IPS DF 6.9 (cell line): Measurements from ENCODE around the gene FAM76B.

Experiments
- DNase-seq: peaks from one replicate; pipeline ENCODE4 v3.0.0-alpha.2; 2013; ENCODE audit warnings: low read depth, low spot score
- H3K27ac ChIP-seq: one replicate; pipeline ENCODE4 v1.5.1; 2013; ENCODE audit warnings: low read length, control low read depth
- H3K27me3 ChIP-seq: 2 replicates; pipeline ENCODE4 v1.6.1; 2013; ENCODE audit warnings: mild to moderate bottlenecking, low read length; ENCODE audit not compliant: control insufficient read depth, insufficient read depth
- H3K36me3 ChIP-seq: 2 replicates; pipeline ENCODE4 v1.6.1; 2013; ENCODE audit warnings: low read length; ENCODE audit not compliant: control insufficient read depth, insufficient read depth
- H3K4me1 ChIP-seq: 2 replicates; pipeline ENCODE4 v1.6.1; 2013; ENCODE audit warnings: low read length; ENCODE audit not compliant: control insufficient read depth, insufficient read depth
- H3K4me3 ChIP-seq: 2 replicates; pipeline ENCODE4 v1.5.1; 2013; ENCODE audit warnings: mild to moderate bottlenecking, low read length
- H3K9me3 ChIP-seq: 2 replicates; pipeline ENCODE4 v1.6.1; 2013; ENCODE audit warnings: low read length, inconsistent platforms; ENCODE audit not compliant: control insufficient read depth, insufficient read depth
- WGBS: extraction: QIAGEN DNeasy Blood & Tissue Kit; methylation state at CpG from one replicate; pipeline ENCODE4 v1.1.7; 2013; ENCODE audit warnings: mixed read lengths, missing lambda C conversion rate; ENCODE audit not compliant: insufficient read length, insufficient coverage; 5-methylcytosine and 5-hydroxymethylcytosine counted together

Gene FAM76B

GRCh38 chr11:95789506-95790122 lies at the start of gene FAM76B:
TSS of gene FAM76B (minus strand) at chr11:95789782. CDS start at chr11:95789478, 304 bp downstream.
- H3K36me3 ChIP-seq, result peaks cover 4% of the 10 kb centered on the region; the same call in 1 of the 2 replicates
- peak; percentile 93 for DNase-seq
- H3K4me1 ChIP-seq, result no peaks in the 10 kb centered on the region
- H3K4me3 ChIP-seq, result peak within 1 kb of the TSS; percentile 63
- no CpG with 5 or more reads among the region's 62 CpGs for WGBS
- no peaks in the 10 kb centered on the region for H3K27me3 ChIP-seq
- no peak within 1 kb of the TSS for H3K27ac ChIP-seq
- no peaks in the 10 kb centered on the region for H3K9me3 ChIP-seq

DNA sequence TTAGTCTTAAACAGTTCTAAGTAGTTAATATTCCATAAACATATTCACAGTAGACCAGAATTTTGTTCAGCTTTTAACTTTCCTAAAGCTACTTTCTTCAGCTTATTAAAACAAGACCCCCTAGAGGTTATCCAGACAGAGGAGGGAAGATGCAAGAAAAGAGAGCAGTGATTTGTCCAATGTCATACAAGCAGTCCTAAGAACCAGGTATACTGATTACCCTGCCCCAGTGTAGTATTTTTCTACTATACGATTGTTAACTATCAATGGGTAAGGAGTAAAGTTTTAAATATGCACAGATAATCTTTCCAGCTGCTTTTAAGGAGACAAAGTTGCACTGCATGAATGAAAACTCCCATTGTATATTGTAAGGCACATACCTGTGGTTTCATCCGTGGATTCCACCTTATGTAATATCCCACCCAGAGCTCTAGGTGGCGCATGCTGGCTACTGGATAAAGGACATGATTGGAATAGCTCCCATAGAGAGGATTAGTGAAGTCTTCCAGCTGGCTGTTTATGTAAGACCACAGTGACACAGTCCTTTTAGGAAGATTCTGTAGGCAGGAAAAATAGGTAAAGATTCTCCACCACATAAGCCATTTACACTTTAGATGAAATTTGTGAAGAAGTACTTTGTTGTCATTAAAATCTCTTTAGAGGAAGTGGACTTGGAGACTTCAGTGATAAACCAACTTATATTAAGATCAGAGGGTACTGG lies 46.3 kb upstream of the FAM76B start:
- Histone ChIP-seq H3K4me1 (no peaks in the 10 kb centered on the region), H3K4me3 (no peak overlapping the region), H3K27ac (no peak overlapping the region), H3K9me3 (no peaks in the 10 kb centered on the region), H3K36me3 (peaks cover 8% of the 10 kb centered on the region; the same call in 1 of the 2 replicates), H3K27me3 (no peaks in the 10 kb centered on the region)
- peak; percentile 43 for DNase-seq
- WGBS, result no CpG with 5 or more reads among the region's 3 CpGs

- no CpG with 5 or more reads among the region's 3 CpGs for WGBS
- DNase-seq, result no peak
- Histone ChIP-seq H3K4me3 (no peak overlapping the region), H3K36me3 (peaks cover 8% of the 10 kb centered on the region; the same call in 1 of the 2 replicates), H3K27me3 (no peaks in the 10 kb centered on the region), H3K4me1 (no peaks in the 10 kb centered on the region), H3K27ac (no peak overlapping the region), H3K9me3 (no peaks in the 10 kb centered on the region)
Measured at GRCh38 chr11:95835351-95835750, 45.8 kb upstream of the FAM76B start.

- H3K27ac ChIP-seq, result no peak overlapping the region
- no peaks in the 10 kb centered on the region for H3K27me3 ChIP-seq
- peaks cover 10% of the 10 kb centered on the region; the same call in 1 of the 2 replicates for H3K36me3 ChIP-seq
- no peaks in the 10 kb centered on the region for H3K9me3 ChIP-seq
- no CpG with 5 or more reads among the region's 1 CpG for WGBS
- H3K4me3 ChIP-seq, result no peak overlapping the region
- no peaks in the 10 kb centered on the region for H3K4me1 ChIP-seq
- no peak for DNase-seq
Measured at GRCh38 chr11:95833378-95833777, 43.8 kb upstream of the FAM76B start.

DNA sequence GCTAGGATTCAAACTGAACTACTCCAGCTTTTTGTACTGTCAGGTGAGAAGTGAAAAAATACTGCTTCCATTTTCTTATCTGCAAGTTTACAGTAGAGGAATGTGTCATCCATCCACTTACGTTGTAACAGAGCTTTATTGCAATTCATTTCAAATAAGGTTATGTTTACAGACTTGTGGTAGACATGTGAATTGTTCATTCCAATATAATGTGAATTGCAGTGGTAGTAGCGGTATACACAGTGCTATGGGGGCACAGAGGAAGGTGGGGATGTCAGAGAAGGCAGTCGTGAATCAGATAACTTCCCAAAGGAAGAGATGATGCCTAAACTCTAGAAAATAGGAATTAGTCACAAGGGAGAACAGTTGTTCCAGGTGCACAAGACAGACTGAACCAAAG lies 43.2 kb upstream of the FAM76B start:
- Histone ChIP-seq H3K27ac (no peak overlapping the region), H3K4me3 (no peak overlapping the region), H3K36me3 (peaks cover 10% of the 10 kb centered on the region; the same call in 1 of the 2 replicates), H3K4me1 (no peaks in the 10 kb centered on the region), H3K27me3 (no peaks in the 10 kb centered on the region), H3K9me3 (no peaks in the 10 kb centered on the region)
- WGBS, result no CpG with 5 or more reads among the region's 3 CpGs
- DNase-seq, result no peak

DNA sequence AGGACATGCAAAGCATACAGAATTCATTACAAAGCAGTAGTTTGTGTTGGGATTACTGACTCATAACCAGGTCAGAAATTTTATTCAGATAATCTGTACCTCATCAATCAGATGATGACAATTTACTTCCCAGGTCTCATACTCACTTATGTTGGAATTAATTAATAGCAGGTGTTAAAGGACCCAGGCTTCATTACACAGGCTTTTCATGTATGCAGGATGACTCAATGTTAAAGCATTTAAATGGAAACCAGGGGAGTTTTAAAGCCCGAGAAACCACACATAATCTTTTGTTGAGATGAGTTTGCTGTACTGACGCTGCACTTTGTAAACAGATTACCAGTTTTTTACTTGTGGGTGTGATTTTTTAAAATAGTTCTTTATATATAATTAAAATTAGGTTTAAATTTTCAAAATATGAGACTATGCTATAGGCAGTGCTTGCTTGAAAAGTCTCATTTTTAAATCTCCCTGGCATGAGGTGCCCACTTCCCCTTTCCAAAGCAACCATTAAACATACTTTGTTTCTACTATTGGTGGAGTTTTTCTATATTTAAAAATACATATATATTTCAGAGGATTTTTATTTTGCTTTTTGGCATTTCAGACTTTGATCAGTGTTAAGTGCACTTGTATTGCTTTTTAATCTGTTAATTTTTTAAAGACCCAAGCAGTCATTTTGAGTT lies 41.8 kb upstream of the FAM76B start:
- no peaks in the 10 kb centered on the region for H3K4me1 ChIP-seq
- no peak overlapping the region for H3K27ac ChIP-seq
- DNase-seq, result no peak
- H3K36me3 ChIP-seq, result peaks cover 10% of the 10 kb centered on the region; the same call in 1 of the 2 replicates
- no peak overlapping the region for H3K4me3 ChIP-seq
- no CpG with 5 or more reads among the region's 2 CpGs for WGBS
- H3K9me3 ChIP-seq, result no peaks in the 10 kb centered on the region
- no peaks in the 10 kb centered on the region for H3K27me3 ChIP-seq

DNA sequence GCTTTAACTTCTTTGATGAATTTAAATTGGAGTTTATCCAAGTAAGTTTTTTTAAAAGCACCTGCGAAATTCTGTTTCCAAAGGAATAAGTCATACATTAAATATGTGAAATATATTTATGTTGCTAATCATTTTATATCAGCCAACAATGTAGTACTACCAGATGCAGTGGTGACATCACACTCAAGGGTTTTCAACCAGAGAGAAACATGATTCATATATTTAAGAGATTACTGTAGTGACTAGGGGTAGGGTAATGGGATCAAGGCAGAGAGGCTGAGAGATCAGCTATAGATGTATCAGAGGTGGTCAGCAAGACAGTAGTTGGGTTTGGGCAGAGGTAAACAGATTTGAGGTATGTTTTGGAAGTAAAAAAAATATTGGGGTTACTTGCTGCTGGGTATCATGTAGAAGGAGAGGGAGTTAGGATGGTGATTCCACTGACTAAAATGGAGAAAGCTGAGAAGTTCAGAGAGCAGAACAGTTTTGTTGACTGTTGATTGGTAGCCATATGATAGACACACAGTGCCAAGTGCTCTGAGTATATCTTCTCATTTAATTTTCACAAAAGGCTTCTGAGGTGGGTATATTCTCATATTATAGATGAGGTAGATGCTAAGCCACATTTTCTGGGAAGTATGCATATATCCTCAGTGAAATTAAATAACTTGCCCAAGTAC lies 40.1 kb upstream of the FAM76B start:
- Histone ChIP-seq H3K36me3 (peaks cover 10% of the 10 kb centered on the region; the same call in 1 of the 2 replicates), H3K27ac (no peak overlapping the region), H3K4me3 (no peak overlapping the region), H3K27me3 (no peaks in the 10 kb centered on the region), H3K4me1 (no peaks in the 10 kb centered on the region), H3K9me3 (no peaks in the 10 kb centered on the region)
- WGBS, result no CpG with 5 or more reads among the region's 1 CpG
- no peak for DNase-seq

DNA sequence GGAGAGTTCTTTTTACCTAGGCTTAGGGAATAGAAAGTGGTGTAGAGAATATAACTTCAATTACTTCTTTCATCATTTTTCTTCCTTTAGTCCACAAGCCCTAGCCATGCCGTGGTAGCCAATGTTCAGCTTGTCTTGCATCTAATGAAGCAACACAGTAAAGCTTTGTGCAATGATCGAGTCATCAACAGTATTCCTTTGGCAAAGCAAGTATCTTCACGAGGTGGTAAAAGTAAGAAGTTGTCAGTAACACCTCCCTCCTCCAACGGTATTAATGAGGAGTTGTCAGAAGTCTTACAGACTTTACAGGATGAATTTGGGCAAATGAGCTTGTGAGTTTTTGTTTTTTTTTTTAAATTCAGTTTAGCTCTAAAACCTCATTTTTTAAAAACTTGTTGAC lies 38.1 kb upstream of the FAM76B start:
- Histone ChIP-seq H3K4me3 (no peak overlapping the region), H3K4me1 (no peaks in the 10 kb centered on the region), H3K9me3 (no peaks in the 10 kb centered on the region), H3K27ac (no peak overlapping the region), H3K27me3 (no peaks in the 10 kb centered on the region), H3K36me3 (peaks cover 2% of the 10 kb centered on the region; the same call in 1 of the 2 replicates)
- no CpG with 5 or more reads among the region's 4 CpGs for WGBS
- DNase-seq, result no peak

GRCh38 chr11:95821640-95822039 lies 32.1 kb upstream of the FAM76B start:
- H3K4me3 ChIP-seq, result no peak overlapping the region
- WGBS, result no CpG with 5 or more reads among the region's 2 CpGs
- no peak overlapping the region for H3K27ac ChIP-seq
- H3K27me3 ChIP-seq, result no peaks in the 10 kb centered on the region
- no peaks in the 10 kb centered on the region for H3K36me3 ChIP-seq
- DNase-seq, result no peak
- H3K4me1 ChIP-seq, result no peaks in the 10 kb centered on the region
- no peaks in the 10 kb centered on the region for H3K9me3 ChIP-seq

DNA sequence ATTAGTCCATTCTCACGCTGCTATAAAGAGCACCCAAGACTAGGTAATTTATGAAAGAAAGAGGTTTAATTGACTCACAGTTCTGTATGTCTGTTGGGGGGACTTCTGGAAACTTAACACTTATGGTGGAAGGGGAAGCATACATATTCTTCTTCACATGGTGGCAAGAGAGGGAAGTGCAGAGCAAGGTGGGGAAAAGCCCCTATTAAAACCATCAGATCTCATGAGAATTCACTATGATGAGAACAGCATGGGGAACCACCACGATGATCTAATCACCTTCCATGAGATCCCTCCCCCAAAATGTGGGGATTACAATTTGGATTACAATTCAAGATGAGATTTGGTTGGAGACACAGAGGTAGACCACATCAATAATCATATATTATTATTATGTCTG lies 26.5 kb upstream of the FAM76B start:
- no peak overlapping the region for H3K4me3 ChIP-seq
- H3K9me3 ChIP-seq, result no peaks in the 10 kb centered on the region
- no peaks in the 10 kb centered on the region for H3K27me3 ChIP-seq
- H3K36me3 ChIP-seq, result 0 out of 2 replicates have a peak, but pooled peaks cover 2% of the 10 kb centered on the region
- WGBS, result no CpG with 5 or more reads among the region's 2 CpGs
- H3K4me1 ChIP-seq, result no peaks in the 10 kb centered on the region
- no peak for DNase-seq
- no peak overlapping the region for H3K27ac ChIP-seq
